ENCODE measurements around the gene CD164L2. TPM values are rescaled to one million over a fixed set of nuclear protein-coding genes. Genes with fewer than 3 reads are reported as not detected.

CD164L2 gene
- total RNA-seq, 4 donors from 2014 or later = not detected

DNA sequence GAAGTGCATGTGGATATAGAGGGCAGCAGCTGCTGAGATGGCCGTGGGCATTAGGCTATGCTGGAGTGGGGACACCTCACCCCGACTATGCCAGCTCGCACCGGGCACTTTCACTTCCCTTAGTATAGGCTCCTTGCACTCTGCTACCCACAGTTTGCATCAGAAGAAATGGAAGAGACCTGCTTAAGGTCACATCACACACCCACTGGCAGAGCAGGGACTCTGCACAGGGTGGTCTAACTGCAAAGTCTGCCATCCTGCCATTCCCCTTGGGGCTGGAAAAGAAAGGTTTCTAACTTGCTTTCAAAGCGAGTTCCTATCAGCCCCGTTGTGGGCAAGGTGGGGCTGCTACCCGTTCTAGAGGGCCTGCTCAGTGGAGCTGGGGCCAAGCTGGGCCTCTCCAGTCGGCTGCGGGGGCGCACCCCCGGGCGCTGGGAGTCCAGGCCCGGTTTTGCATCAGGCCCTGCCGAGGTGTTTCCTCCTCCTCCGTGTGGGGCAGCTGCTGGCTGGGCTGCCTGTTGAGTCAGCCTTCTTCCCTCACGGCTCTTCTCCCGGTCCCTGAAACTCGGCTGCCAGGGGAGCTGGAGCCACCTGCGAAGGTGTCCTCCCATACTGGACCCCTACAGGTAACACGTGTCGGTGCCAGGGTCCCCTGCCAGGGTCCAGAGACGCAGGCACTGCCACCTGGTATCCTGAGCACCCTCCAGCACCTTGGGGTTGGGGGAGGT is 41.4 kb downstream of the CD164L2 start, which contains the start of gene SYTL1:
SYTL1 (plus strand) TSS at position 498 of the 728 bp plus-strand sequence. CDS start 3,313 bp downstream, outside the sequence.
- Histone ChIP-seq H3K27me3 (peaks cover 0 to under 1% (median 0%) of the 10 kb centered on the region in 4 donors), H3K9me3 (no peaks in the 10 kb centered on the region), H3K4me3 (peak within 1 kb of the TSS in 2 of 4 donors; percentile 9 to 48), H3K36me3 (peaks cover 0 to 18% (median 4%) of the 10 kb centered on the region in 4 donors), H3K27ac (replicated peaks in 1 of 4) (no peak within 1 kb of the TSS), H3K4me1 (peaks cover 0 to 13% (median 2%) of the 10 kb centered on the region in 4 donors)
- WGBS = 45% methylated on average over 5 of the region's 22 CpGs
- TF ChIP-seq EP300 (IDR thresholded peaks at IDR 0.05) = no peak
- no peak for TF ChIP-seq POLR2A (IDR thresholded peaks at IDR 0.05; ENCODE audit: low read depth)
- no peak for TF ChIP-seq POLR2AphosphoS5 (IDR thresholded peaks at IDR 0.05)
- TF ChIP-seq, protein P1, sequence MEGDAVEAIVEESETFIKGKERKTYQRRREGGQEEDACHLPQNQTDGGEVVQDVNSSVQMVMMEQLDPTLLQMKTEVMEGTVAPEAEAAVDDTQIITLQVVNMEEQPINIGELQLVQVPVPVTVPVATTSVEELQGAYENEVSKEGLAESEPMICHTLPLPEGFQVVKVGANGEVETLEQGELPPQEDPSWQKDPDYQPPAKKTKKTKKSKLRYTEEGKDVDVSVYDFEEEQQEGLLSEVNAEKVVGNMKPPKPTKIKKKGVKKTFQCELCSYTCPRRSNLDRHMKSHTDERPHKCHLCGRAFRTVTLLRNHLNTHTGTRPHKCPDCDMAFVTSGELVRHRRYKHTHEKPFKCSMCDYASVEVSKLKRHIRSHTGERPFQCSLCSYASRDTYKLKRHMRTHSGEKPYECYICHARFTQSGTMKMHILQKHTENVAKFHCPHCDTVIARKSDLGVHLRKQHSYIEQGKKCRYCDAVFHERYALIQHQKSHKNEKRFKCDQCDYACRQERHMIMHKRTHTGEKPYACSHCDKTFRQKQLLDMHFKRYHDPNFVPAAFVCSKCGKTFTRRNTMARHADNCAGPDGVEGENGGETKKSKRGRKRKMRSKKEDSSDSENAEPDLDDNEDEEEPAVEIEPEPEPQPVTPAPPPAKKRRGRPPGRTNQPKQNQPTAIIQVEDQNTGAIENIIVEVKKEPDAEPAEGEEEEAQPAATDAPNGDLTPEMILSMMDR (IDR thresholded peaks at IDR 0.05) = no peak
- DNase-seq (ENCODE audit: extremely low spot score) = no peak
- intact Hi-C loops (cut with DNase I) = no loop called here

DNA sequence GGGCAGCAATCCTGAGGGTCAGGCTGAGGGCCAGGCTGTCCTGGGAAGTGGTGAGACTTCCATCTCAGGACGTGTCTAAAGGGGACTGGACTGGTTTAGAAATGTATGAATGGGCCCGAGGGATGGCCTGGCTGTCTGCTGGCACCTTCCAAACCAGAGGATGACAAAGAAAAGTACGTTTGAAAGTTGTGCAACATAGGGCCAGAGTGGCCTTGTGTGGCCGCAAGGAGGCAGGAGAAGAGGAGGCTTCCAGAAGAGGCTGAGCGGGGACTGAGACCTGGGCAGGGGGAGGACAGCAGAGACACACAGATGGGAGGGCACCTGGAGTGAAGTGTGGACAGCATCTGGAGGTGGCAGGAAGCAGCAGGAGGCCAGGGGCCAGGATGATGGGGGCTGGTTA is 43.9 kb downstream of the CD164L2 start:
- intact Hi-C loops (cut with DNase I) = loop anchor here (10.0 kb wide), 1 partner anchor 46 kb away; the partner anchor contains the start of gene CD164L2
- TF ChIP-seq, protein P1 (IDR thresholded peaks at IDR 0.05) = no peak
- TF ChIP-seq POLR2A (IDR thresholded peaks at IDR 0.05; ENCODE audit: low read depth) (no peak), POLR2AphosphoS5 (IDR thresholded peaks at IDR 0.05) (no peak), EP300 (IDR thresholded peaks at IDR 0.05) (no peak)
- no peaks in the 10 kb centered on the region for H3K27me3 ChIP-seq

DNA sequence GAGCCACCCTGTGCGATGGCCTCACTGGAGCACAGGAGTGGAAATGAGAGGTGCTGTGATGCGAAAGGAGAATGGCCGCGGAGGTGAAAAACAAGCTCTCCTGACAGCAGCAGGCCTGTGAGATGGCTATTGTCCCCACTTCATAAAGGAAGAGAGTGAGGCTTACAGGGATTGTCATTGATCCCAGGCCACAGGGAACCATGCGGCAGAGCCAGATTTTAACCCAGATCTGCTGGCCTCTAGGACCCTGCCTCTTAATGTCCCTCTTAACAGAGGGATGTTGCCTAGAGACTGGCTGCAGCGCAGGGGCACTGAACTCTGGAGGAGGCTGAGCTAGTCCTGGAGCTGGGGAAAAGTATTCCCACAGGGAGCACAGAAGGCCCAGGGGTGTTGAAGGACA is 44.4 kb downstream of the CD164L2 start:
- DNase-seq (ENCODE audit: extremely low spot score) = no peak
- no peak for TF ChIP-seq POLR2AphosphoS5 (IDR thresholded peaks at IDR 0.05)
- TF ChIP-seq EP300 (IDR thresholded peaks at IDR 0.05) = no peak
- TF ChIP-seq, protein P1 (IDR thresholded peaks at IDR 0.05) = no peak
- TF ChIP-seq POLR2A (IDR thresholded peaks at IDR 0.05; ENCODE audit: low read depth) = no peak
- no peaks in the 10 kb centered on the region for H3K9me3 ChIP-seq
- H3K27ac ChIP-seq (replicated peaks in 1 of 4) = no peak overlapping the region
- H3K4me1 ChIP-seq = peaks cover 0 to 13% (median 2%) of the 10 kb centered on the region in 4 donors
- no peaks in the 10 kb centered on the region for H3K27me3 ChIP-seq
- H3K4me3 ChIP-seq = no peak overlapping the region
- intact Hi-C loops (cut with DNase I) = loop anchor here (10.0 kb wide), 1 partner anchor 46 kb away; the partner anchor contains the start of gene CD164L2
- H3K36me3 ChIP-seq = peaks cover 14 to 48% (median 33%) of the 10 kb centered on the region in 4 donors
- 97% methylated on average over 6 of the region's 6 CpGs for WGBS

More for the DNA sequence above, 43.9 kb downstream of the CD164L2 start:
- Histone ChIP-seq H3K36me3 (peaks cover 9 to 43% (median 29%) of the 10 kb centered on the region in 4 donors), H3K9me3 (no peaks in the 10 kb centered on the region), H3K27ac (replicated peaks in 1 of 4) (no peak overlapping the region), H3K4me1 (peaks cover 0 to 13% (median 2%) of the 10 kb centered on the region in 4 donors), H3K4me3 (no peak overlapping the region)
- DNase-seq (ENCODE audit: extremely low spot score) = no peak
- 62% methylated on average over 5 of the region's 5 CpGs for WGBS

DNA sequence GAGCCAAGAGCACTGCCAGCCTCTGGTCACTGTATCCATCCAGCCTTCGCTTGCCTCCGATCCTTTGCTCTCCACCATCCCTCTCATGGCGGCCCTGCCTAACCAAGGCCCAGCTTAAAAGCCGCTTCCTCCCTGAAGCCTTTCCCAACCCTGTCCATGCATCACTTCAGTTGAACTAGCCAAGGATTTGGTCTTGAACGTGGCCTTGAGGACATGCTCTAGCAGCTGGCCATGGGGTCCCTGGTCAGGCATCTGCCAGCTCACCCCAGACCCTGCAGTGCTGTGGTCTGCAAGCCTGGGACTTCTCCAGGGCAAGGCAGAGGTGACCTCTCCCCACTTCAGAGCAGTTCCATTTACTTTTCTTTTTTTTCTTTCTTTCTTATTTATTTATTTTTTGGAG is 46.4 kb downstream of the CD164L2 start:
- H3K4me1 ChIP-seq = peaks cover 0 to 18% (median 7%) of the 10 kb centered on the region in 4 donors
- 89% methylated on average over 5 of the region's 5 CpGs for WGBS
- no peak overlapping the region for H3K27ac ChIP-seq (replicated peaks in 1 of 4)
- no peak for DNase-seq (ENCODE audit: extremely low spot score)
- H3K27me3 ChIP-seq = no peaks in the 10 kb centered on the region
- TF ChIP-seq POLR2A (IDR thresholded peaks at IDR 0.05; ENCODE audit: low read depth) (no peak), EP300 (IDR thresholded peaks at IDR 0.05) (no peak), POLR2AphosphoS5 (IDR thresholded peaks at IDR 0.05) (no peak)
- TF ChIP-seq, protein P1 (IDR thresholded peaks at IDR 0.05) = no peak
- H3K9me3 ChIP-seq = no peaks in the 10 kb centered on the region
- H3K4me3 ChIP-seq = no peak overlapping the region
- H3K36me3 ChIP-seq = peaks cover 17 to 68% (median 53%) of the 10 kb centered on the region in 4 donors
- intact Hi-C loops (cut with DNase I) = loop anchor here (10.0 kb wide), 1 partner anchor 48 kb away; the partner anchor contains the start of gene CD164L2
